ENCODE data around the gene MYCN.

The MYCN gene

GRCh38 chr2:15905267-15905645, 35.1 kb upstream of the MYCN start:
- TF ChIP-seq TAF1 (IDR thresholded peaks at IDR 0.05; ENCODE audit: low read depth) = no peak
- no peak for TF ChIP-seq NFIC (IDR thresholded peaks at IDR 0.05)
- TF ChIP-seq USF1 (IDR thresholded peaks at IDR 0.05) = no peak
- no peak for TF ChIP-seq TEAD4 (IDR thresholded peaks at IDR 0.05)
- TF ChIP-seq, protein P1, sequence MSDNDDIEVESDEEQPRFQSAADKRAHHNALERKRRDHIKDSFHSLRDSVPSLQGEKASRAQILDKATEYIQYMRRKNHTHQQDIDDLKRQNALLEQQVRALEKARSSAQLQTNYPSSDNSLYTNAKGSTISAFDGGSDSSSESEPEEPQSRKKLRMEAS (IDR thresholded peaks at IDR 0.05) = no peak
- TF ChIP-seq TCF12 (IDR thresholded peaks at IDR 0.05; ENCODE audit: low read depth) = no peak
- no peak for TF ChIP-seq EP300 (IDR thresholded peaks at IDR 0.05; ENCODE audit: borderline replicate concordance)
- TF ChIP-seq RAD21 (IDR thresholded peaks at IDR 0.05; ENCODE audit: low read depth) = no peak
- no peak for TF ChIP-seq EGR1 (IDR thresholded peaks at IDR 0.05)
- TF ChIP-seq, protein P2, sequence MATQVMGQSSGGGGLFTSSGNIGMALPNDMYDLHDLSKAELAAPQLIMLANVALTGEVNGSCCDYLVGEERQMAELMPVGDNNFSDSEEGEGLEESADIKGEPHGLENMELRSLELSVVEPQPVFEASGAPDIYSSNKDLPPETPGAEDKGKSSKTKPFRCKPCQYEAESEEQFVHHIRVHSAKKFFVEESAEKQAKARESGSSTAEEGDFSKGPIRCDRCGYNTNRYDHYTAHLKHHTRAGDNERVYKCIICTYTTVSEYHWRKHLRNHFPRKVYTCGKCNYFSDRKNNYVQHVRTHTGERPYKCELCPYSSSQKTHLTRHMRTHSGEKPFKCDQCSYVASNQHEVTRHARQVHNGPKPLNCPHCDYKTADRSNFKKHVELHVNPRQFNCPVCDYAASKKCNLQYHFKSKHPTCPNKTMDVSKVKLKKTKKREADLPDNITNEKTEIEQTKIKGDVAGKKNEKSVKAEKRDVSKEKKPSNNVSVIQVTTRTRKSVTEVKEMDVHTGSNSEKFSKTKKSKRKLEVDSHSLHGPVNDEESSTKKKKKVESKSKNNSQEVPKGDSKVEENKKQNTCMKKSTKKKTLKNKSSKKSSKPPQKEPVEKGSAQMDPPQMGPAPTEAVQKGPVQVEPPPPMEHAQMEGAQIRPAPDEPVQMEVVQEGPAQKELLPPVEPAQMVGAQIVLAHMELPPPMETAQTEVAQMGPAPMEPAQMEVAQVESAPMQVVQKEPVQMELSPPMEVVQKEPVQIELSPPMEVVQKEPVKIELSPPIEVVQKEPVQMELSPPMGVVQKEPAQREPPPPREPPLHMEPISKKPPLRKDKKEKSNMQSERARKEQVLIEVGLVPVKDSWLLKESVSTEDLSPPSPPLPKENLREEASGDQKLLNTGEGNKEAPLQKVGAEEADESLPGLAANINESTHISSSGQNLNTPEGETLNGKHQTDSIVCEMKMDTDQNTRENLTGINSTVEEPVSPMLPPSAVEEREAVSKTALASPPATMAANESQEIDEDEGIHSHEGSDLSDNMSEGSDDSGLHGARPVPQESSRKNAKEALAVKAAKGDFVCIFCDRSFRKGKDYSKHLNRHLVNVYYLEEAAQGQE (IDR thresholded peaks at IDR 0.05; ENCODE audit: low read depth) = no peak
- TF ChIP-seq CREB1 (IDR thresholded peaks at IDR 0.05; ENCODE audit: low read depth) = no peak
- TF ChIP-seq CEBPB (IDR thresholded peaks at IDR 0.05) = no peak
- TF ChIP-seq YY1 (IDR thresholded peaks at IDR 0.05; ENCODE audit: low read depth) = no peak
- TF ChIP-seq FOXM1 (IDR thresholded peaks at IDR 0.05; ENCODE audit: borderline replicate concordance, low read depth) = no peak
- no peak for TF ChIP-seq ZBTB7A (IDR thresholded peaks at IDR 0.05; ENCODE audit: low read depth)

DNA sequence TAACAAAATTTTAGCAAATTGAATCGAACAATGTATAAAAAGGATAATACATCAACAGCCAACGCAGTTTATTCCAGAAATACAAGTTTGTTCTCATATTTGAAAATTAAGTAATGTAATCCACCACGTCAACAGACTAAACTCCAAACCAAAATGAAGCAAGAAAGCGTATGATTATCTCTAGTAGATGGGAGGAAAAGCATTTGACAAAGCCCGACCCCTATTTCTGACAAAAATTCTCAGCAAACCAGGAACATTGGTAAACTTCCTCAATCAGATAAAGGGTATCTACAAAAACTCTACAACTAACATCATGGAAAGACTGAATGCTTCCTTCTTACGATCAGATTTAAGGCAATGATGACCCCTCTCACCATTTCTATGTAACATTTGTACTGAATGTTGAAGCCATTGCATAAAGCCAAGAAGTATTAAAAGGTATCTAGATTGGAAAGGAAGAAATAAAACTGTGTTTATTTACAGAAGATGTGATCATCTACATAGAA, 34.3 kb upstream of the MYCN start:
- TF ChIP-seq TCF12 (IDR thresholded peaks at IDR 0.05; ENCODE audit: low read depth) (no peak), USF1 (IDR thresholded peaks at IDR 0.05) (no peak), ZBTB7A (IDR thresholded peaks at IDR 0.05; ENCODE audit: low read depth) (no peak), RAD21 (IDR thresholded peaks at IDR 0.05; ENCODE audit: low read depth) (no peak), NFIC (IDR thresholded peaks at IDR 0.05) (no peak), CREB1 (IDR thresholded peaks at IDR 0.05; ENCODE audit: low read depth) (no peak), EGR1 (IDR thresholded peaks at IDR 0.05) (no peak)
- TF ChIP-seq, protein P2 (IDR thresholded peaks at IDR 0.05; ENCODE audit: low read depth) = no peak
- TF ChIP-seq, protein P1 (IDR thresholded peaks at IDR 0.05) = no peak

DNA sequence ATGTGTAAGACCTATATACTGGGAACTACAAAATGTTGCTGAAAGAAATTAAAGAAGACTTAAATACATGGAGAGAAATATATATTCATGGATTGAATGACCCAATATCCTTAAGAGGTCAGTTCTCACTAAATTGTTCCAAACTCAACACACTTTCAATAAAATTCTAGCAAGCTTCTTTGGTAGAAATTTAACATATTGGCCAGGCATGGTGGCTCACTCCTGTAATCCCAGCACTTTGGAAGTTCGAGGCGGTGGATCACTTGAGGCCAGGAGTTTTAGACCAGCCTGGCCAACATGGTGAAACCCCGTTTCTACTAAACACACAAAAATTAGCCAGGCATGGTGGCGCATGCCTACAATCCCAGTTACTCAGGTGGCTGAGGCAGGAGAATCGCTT, 33.6 kb upstream of the MYCN start:
- TF ChIP-seq, protein P2 (IDR thresholded peaks at IDR 0.05; ENCODE audit: low read depth) = no peak
- TF ChIP-seq EGR1 (IDR thresholded peaks at IDR 0.05) (no peak), CREB1 (IDR thresholded peaks at IDR 0.05; ENCODE audit: low read depth) (no peak), TEAD4 (IDR thresholded peaks at IDR 0.05) (no peak), YY1 (IDR thresholded peaks at IDR 0.05; ENCODE audit: low read depth) (no peak), EP300 (IDR thresholded peaks at IDR 0.05; ENCODE audit: borderline replicate concordance) (no peak), NFIC (IDR thresholded peaks at IDR 0.05) (no peak), CEBPB (IDR thresholded peaks at IDR 0.05) (no peak), TCF12 (IDR thresholded peaks at IDR 0.05; ENCODE audit: low read depth) (no peak), USF1 (IDR thresholded peaks at IDR 0.05) (no peak), FOXM1 (IDR thresholded peaks at IDR 0.05; ENCODE audit: borderline replicate concordance, low read depth) (no peak), RAD21 (IDR thresholded peaks at IDR 0.05; ENCODE audit: low read depth) (no peak), ZBTB7A (IDR thresholded peaks at IDR 0.05; ENCODE audit: low read depth) (no peak), TAF1 (IDR thresholded peaks at IDR 0.05; ENCODE audit: low read depth) (no peak)
- TF ChIP-seq, protein P1 (IDR thresholded peaks at IDR 0.05) = no peak

Measured in Ishikawa (cell line).